Natural killer cell (primary cell): ENCODE results near the gene UNC119B. TPM values are rescaled to one million over a fixed set of nuclear protein-coding genes. Genes with fewer than 3 reads are reported as not detected.
A peak's percentile ranks its signal among the peaks of the same experiment; 100 is the strongest.
"Not testable (repeated sequence)": the region's sequence is repeated elsewhere in the genome, so short reads cannot be mapped to it uniquely, and the experiment has no call there.

Experiments
- ATAC-seq, 3 donors: fragments of 150-1000 bp in 2 of 3; fragments of 200-7000 bp in 1 of 3; cut with Tn5 transposase; 1 replicate in 1 of 3; 2 replicates in 2 of 3; pipeline ENCODE4 v1.10.0; 2021; ENCODE audit warnings: mild to moderate bottlenecking in 2 of 3, moderate library complexity in 2 of 3
- DNase-seq, 2 donors: peaks; one replicate each; pipeline versions ENCODE4 v3.0.0 to v3.0.0-alpha.2; 2013 to 2021; ENCODE audit warnings: mixed read lengths in 1 of 2
- H3K27ac ChIP-seq: one replicate; pipeline ENCODE4 v1.5.1; 2013; ENCODE audit warnings: mild to moderate bottlenecking, low read length
- H3K27me3 ChIP-seq: one replicate; pipeline ENCODE4 v1.6.1; 2013; ENCODE audit warnings: low read length; ENCODE audit not compliant: control insufficient read depth, insufficient read depth
- H3K36me3 ChIP-seq: one replicate; pipeline ENCODE4 v1.6.1; 2013; ENCODE audit warnings: low read length; ENCODE audit not compliant: control insufficient read depth, insufficient read depth
- H3K4me1 ChIP-seq: one replicate; pipeline ENCODE4 v1.6.1; 2013; ENCODE audit warnings: low read length; ENCODE audit not compliant: control insufficient read depth, insufficient read depth
- H3K4me3 ChIP-seq: one replicate; pipeline ENCODE4 v1.5.1; 2013; ENCODE audit warnings: low read length
- H3K9me3 ChIP-seq: one replicate; pipeline ENCODE4 v1.6.1; 2013; ENCODE audit warnings: low read length; ENCODE audit not compliant: control insufficient read depth, insufficient read depth
- H3K27ac Mint-ChIP-seq, 2 donors: one replicate each; pipeline ENCODE4 v1.8.0; 2022; ENCODE audit warnings: mild to moderate bottlenecking in 2 of 2, mixed read lengths in 2 of 2, moderate library complexity in 1 of 2
- H3K27me3 Mint-ChIP-seq, 2 donors: one replicate each; pipeline ENCODE4 v1.8.0; 2022; ENCODE audit warnings: low read depth in 2 of 2, mixed read lengths in 2 of 2
- H3K36me3 Mint-ChIP-seq: one replicate; pipeline ENCODE4 v1.8.0; 2022; ENCODE audit warnings: mixed read lengths
- H3K4me1 Mint-ChIP-seq, 2 donors: one replicate each; pipeline ENCODE4 v1.8.0; 2022; ENCODE audit warnings: mixed read lengths in 2 of 2
- H3K4me3 Mint-ChIP-seq: one replicate; pipeline ENCODE4 v1.8.0; 2022; ENCODE audit warnings: mild to moderate bottlenecking, moderate library complexity, mixed read lengths
- H3K9me3 Mint-ChIP-seq, 2 donors: one replicate each; pipeline ENCODE4 v1.8.0; 2022; ENCODE audit warnings: mixed read lengths in 2 of 2
- WGBS: methylation state at CpG from one replicate; pipeline ENCODE4 v1.1.7; 2013; ENCODE audit warnings: missing lambda C conversion rate; ENCODE audit not compliant: insufficient coverage; 5-methylcytosine and 5-hydroxymethylcytosine counted together
- intact Hi-C: fragments of 100-400 bp; cut with micrococcal nuclease; formaldehyde crosslinking; loops from one replicate; pipeline ENCODE4 v1.14.2; 2022
- total RNA-seq, 4 donors: library from RNA; stranded (reverse); fragments of 120-200 nt in 1 of 4; gene quantifications; one replicate each; pipeline versions ENCODE4 v1.2.3 to v1.2.4, GENCODE V29; 2013 to 2022
- TF ChIP-seq, protein P1 (sequence below): fragments of 200-600 bp; IDR thresholded peaks from one replicate; pipeline ENCODE4 v1.8.0; 2022; ENCODE audit warnings: antibody characterized with exemption

The UNC119B gene
- total RNA-seq, 3 donors from 2014 or later (not counting 1 experiment from before 2014, with no cell fraction given), result 10.7 to 11.6 (median 11.6) TPM

DNA sequence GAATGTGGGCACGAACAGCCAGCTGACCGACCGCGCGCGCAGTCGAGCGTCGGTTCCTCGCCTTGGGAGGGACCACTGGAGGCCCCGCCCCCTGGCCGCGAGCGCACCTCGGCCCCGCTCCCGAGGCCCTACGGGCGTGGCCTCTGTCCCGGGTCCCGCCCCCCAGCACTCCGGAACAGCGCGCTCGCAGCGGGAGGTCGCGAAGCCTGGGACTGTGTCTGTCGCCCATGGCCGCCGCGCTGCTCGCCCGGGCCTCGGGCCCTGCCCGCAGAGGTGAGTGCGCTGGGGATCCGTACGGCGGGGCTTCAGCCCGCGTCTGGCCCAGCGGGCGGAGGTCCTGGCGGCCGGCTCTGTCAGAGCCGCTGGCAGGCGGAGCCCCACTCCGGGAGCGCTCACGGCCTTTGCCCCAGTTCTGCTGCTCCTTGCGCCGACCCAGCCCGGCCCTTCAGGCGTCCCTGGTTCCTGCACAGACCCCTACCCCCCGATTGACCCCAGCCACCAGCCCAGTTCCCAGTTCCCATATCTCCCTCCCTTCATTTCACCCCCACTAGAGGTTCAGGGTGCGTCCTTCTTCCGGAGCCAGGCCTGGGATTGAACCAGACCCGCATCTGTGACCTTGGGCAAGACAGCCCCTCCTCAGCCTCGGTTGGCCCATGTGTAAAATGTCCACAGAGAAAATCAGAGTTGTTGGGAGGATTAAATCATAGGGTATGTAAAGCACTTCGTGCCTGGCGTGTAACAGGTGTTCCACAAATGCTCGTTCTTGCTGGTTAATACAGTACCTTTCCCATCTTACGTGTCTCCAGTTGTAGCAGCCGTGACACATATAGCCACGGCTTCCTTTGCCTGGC is 15.6 kb downstream of the UNC119B start, which contains the start of gene ACADS:
Gene ACADS (plus strand): TSS at position 168 of the 851 bp plus-strand sequence. CDS start 60 bp downstream, at position 228.
- H3K9me3 Mint-ChIP-seq, result no peaks in the 10 kb centered on the region
- peaks cover 15% of the 10 kb centered on the region for H3K4me1 ChIP-seq
- peaks cover 19% of the 10 kb centered on the region for H3K36me3 ChIP-seq
- peaks cover 16 to 28% of the 10 kb centered on the region in 2 donors for H3K4me1 Mint-ChIP-seq
- peak within 1 kb of the TSS; percentile 51 to 88 for H3K27ac Mint-ChIP-seq
- TF ChIP-seq, protein P1, sequence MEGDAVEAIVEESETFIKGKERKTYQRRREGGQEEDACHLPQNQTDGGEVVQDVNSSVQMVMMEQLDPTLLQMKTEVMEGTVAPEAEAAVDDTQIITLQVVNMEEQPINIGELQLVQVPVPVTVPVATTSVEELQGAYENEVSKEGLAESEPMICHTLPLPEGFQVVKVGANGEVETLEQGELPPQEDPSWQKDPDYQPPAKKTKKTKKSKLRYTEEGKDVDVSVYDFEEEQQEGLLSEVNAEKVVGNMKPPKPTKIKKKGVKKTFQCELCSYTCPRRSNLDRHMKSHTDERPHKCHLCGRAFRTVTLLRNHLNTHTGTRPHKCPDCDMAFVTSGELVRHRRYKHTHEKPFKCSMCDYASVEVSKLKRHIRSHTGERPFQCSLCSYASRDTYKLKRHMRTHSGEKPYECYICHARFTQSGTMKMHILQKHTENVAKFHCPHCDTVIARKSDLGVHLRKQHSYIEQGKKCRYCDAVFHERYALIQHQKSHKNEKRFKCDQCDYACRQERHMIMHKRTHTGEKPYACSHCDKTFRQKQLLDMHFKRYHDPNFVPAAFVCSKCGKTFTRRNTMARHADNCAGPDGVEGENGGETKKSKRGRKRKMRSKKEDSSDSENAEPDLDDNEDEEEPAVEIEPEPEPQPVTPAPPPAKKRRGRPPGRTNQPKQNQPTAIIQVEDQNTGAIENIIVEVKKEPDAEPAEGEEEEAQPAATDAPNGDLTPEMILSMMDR, result no peak
- H3K36me3 Mint-ChIP-seq, result no peaks in the 10 kb centered on the region
- H3K9me3 ChIP-seq, result no peaks in the 10 kb centered on the region
- 8% methylated on average over 66 of the region's 66 CpGs for WGBS
- no peaks in the 10 kb centered on the region for H3K27me3 ChIP-seq
- H3K4me3 Mint-ChIP-seq, result peak within 1 kb of the TSS; percentile 91
- ATAC-seq (peak; percentile 99 to 100 (median 100)), DNase-seq (peak; percentile 91 to 94)
- intact Hi-C loops, result loop anchor here (1.0 to 5.0 kb wide), 2 partner anchors 40 to 144 kb away; partner anchors contain the start of gene POP5
- H3K27ac ChIP-seq, result peak within 1 kb of the TSS; percentile 30
- peak within 1 kb of the TSS; percentile 52 for H3K4me3 ChIP-seq
- H3K27me3 Mint-ChIP-seq, result no peaks in the 10 kb centered on the region

GRCh38 chr12:120726510-120726793 is 16.2 kb downstream of the UNC119B start:
- H3K27me3 ChIP-seq, result no peaks in the 10 kb centered on the region
- peaks cover 15% of the 10 kb centered on the region for H3K36me3 ChIP-seq
- 95% methylated on average over 9 of the region's 9 CpGs for WGBS
- no peaks in the 10 kb centered on the region for H3K36me3 Mint-ChIP-seq
- no peak overlapping the region for H3K27ac ChIP-seq
- peaks cover 16 to 28% of the 10 kb centered on the region in 2 donors for H3K4me1 Mint-ChIP-seq
- H3K9me3 ChIP-seq, result no peaks in the 10 kb centered on the region
- no peaks in the 10 kb centered on the region for H3K9me3 Mint-ChIP-seq
- H3K27me3 Mint-ChIP-seq, result no peaks in the 10 kb centered on the region
- DNase-seq (no peak), ATAC-seq (no peak)
- H3K4me3 Mint-ChIP-seq, result peak overlapping the region; percentile 91
- H3K27ac Mint-ChIP-seq, result peak overlapping the region; percentile 51 to 88
- intact Hi-C loops, result loop anchor here (5.0 kb wide), 1 partner anchor 144 kb away; the partner anchor contains the start of gene POP5
- no peak overlapping the region for H3K4me3 ChIP-seq
- TF ChIP-seq, protein P1, result no peak
- peaks cover 15% of the 10 kb centered on the region for H3K4me1 ChIP-seq

- WGBS, result 97% methylated on average over 9 of the region's 9 CpGs
- H3K36me3 ChIP-seq, result peaks cover 12% of the 10 kb centered on the region
- H3K4me1 ChIP-seq, result peaks cover 15% of the 10 kb centered on the region
- H3K27me3 Mint-ChIP-seq, result no peaks in the 10 kb centered on the region
- DNase-seq, result no peak
- peak overlapping the region; percentile 91 for H3K4me3 Mint-ChIP-seq
- no peaks in the 10 kb centered on the region for H3K9me3 Mint-ChIP-seq
- no peak overlapping the region for H3K27ac Mint-ChIP-seq
- H3K27ac ChIP-seq, result no peak overlapping the region
- ATAC-seq, result no peak
- H3K4me3 ChIP-seq, result no peak overlapping the region
- no peaks in the 10 kb centered on the region for H3K9me3 ChIP-seq
- TF ChIP-seq, protein P1, result no peak
- H3K4me1 Mint-ChIP-seq, result peaks cover 16 to 28% of the 10 kb centered on the region in 2 donors
- no peaks in the 10 kb centered on the region for H3K27me3 ChIP-seq
- intact Hi-C loops, result loop anchor here (5.0 kb wide), 1 partner anchor 145 kb away; the partner anchor contains the start of gene POP5
- no peaks in the 10 kb centered on the region for H3K36me3 Mint-ChIP-seq
These were observed 16.7 kb downstream of the UNC119B start for GRCh38 chr12:120726961-120727360.

DNA sequence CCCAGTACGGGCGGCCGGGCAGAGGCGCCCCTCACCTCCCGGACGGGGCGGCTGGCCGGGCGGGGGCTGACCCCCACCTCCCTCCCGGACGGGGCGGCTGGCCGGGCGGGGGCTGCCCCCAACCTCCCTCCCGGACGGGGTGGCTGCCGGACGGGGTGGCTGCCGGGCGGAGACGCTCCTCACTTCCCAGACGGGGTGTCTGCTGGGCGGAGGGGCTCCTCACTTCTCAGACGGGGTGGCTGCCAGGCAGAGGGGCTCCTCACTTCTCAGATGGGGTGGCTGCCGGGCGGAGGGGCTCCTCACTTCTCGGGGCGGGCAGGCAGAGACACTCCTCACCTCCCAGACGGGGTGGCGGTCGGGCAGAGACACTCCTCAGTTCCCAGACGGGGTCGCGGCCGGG is 21.9 kb downstream of the UNC119B start:
- H3K27ac ChIP-seq, H3K27me3 Mint-ChIP-seq, H3K36me3 Mint-ChIP-seq, intact Hi-C loops, H3K9me3 Mint-ChIP-seq, ATAC-seq, H3K27me3 ChIP-seq, DNase-seq, H3K27ac Mint-ChIP-seq, H3K4me1 ChIP-seq, H3K36me3 ChIP-seq, H3K4me3 ChIP-seq, H3K9me3 ChIP-seq, H3K4me3 Mint-ChIP-seq: not testable (repeated sequence)
- WGBS, result 95% methylated on average over 28 of the region's 35 CpGs
- H3K4me1 Mint-ChIP-seq, result peaks cover 0 to 14% of the 10 kb centered on the region in 2 donors
